GM19328 (cell line): ENCODE results near the gene GREB1L.
"Not testable (repeated sequence)": the region's sequence is repeated elsewhere in the genome, so short reads cannot be mapped to it uniquely, and the experiment has no call there.

Experiments
- ATAC-seq: cut with Tn5 transposase; IDR thresholded peaks from one replicate; pipeline ENCODE4 v1.9.1; 2021; ENCODE audit warnings: mild to moderate bottlenecking, moderate library complexity; ENCODE audit not compliant: unreplicated experiment

GREB1L gene

GRCh38 chr18:21242141-21242779 lies at the start of gene GREB1L:
Gene GREB1L (plus strand): TSS chr18:21242232. CDS start chr18:21383519, 141,287 bp downstream.
- no peak for ATAC-seq

DNA sequence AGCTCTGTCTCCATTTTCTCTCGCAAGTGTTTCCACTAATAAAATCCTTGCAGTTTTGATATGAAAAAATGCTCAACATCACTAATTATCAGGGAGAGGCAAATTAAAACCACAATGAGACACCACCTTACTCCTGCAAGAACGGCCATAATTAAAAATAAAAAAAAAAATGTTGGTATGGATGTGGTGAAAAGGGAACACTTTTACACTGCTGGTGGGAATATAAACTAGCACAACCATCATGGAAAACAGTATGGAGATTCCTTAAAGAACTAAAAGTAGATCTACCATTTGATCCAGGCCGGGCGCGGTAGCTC lies 49.8 kb upstream of the GREB1L start:
- no peak for ATAC-seq

DNA sequence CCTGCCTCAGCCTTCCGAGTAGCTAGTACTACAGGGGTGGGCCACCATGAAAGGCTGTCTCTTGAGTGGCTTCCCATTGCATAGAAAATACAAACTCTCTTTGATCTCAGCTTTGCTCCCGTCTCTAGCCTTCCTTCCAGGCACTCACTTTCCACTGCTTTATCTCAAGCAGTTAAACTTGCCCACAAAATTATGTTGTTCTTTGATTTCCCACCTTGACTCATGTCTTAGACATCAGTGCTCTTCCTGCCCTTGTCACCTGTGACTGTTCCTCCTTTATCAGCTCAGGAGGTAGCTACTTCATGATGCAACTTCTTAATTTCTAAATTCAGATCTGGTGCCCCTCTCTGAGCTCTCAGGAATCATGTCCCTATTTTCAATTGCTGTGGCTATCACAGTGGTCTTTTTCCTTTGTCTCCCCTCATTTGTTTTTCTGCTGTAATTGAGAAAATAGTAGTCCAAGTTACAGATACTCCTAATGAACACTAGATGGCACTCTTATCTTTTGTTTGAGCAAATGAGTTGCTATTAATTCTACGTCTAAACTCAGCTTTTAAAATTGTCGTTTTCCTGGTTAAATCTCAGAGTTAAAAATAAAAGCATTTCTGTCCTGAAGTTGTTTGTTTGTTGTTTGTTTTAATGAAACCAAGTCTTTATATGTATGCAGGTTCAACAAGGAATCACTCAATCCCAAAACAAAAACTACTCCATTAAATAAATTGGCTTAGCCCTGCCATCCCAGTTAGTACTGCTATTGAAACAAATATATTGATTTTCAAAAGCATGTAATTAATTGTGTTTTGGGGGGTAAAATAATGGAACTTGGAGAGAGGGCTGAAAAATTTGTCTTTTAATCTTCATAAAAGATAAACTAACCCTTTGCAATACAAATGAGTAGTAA lies 46.9 kb upstream of the GREB1L start:
- ATAC-seq: no peak

GRCh38 chr18:21196426-21196825 lies 45.6 kb upstream of the GREB1L start:
- no peak for ATAC-seq

- ATAC-seq: no peak
These were observed 38.9 kb upstream of the GREB1L start for GRCh38 chr18:21203126-21203525.

- no peak for ATAC-seq
These were observed 38.3 kb upstream of the GREB1L start for GRCh38 chr18:21203542-21204241.

GRCh38 chr18:21205695-21206094 lies 36.3 kb upstream of the GREB1L start:
- no peak for ATAC-seq

DNA sequence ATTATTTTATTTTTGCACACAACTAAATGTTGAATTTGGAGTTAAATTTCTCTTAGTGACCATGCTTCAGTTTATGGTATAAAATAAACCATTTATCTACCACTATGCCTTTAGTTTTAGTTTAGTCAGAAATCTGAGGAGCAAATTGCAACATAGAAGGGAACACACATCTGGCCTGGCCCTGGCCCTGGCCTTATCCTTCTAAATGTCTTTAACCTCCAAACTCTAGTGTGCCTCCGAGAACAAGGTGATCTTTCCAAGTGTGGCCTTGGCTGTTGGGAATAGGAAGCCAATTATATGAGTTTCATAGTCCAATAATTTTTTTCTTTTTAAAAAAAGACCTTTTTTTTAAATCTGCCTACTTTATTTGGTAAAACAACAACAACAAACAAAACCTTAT lies 31.8 kb upstream of the GREB1L start:
- no peak for ATAC-seq

DNA sequence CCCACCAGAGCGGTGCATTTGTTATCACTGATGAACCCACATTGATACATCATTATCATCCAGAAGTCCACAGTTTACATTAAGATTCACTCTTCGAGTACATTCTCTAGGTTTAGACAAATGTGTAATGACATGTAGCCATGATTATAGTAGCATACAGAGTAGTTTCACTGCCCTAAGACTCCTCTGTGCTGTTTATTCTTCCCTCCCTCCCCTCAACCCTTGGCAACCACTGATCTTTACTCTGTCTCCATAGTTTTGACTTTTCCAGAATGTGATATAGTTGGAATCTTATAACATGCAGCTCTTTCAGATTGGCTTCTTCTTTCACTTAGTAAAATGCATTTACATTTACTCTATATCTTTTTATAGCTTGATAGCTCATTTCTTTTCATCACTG lies 31.2 kb upstream of the GREB1L start:
- ATAC-seq: no peak

GRCh38 chr18:21214409-21214808 lies 27.6 kb upstream of the GREB1L start:
- ATAC-seq: not testable (repeated sequence)

GRCh38 chr18:21215490-21215889 lies 26.5 kb upstream of the GREB1L start:
- ATAC-seq: no peak

GRCh38 chr18:21218862-21219261 lies 23.2 kb upstream of the GREB1L start:
- ATAC-seq: no peak

DNA sequence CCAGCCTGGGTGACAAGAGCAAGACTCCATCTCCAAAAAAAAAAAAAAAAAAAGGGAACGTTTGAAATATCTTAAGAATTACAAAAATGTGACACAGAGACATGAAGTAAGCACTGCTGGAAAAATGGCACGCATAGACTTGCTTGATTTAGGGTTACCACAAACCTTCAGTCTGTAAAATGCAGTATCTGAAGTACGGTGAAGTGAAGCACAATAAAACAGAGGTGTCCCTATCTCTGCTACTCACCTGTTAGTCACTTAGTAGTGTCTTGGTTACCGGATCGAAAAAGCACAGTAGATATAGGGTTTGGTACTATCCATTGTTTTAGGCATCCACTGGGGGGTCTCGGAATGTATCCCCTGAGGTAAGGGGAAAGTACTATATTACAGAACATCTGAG lies 11.6 kb upstream of the GREB1L start:
- no peak for ATAC-seq

DNA sequence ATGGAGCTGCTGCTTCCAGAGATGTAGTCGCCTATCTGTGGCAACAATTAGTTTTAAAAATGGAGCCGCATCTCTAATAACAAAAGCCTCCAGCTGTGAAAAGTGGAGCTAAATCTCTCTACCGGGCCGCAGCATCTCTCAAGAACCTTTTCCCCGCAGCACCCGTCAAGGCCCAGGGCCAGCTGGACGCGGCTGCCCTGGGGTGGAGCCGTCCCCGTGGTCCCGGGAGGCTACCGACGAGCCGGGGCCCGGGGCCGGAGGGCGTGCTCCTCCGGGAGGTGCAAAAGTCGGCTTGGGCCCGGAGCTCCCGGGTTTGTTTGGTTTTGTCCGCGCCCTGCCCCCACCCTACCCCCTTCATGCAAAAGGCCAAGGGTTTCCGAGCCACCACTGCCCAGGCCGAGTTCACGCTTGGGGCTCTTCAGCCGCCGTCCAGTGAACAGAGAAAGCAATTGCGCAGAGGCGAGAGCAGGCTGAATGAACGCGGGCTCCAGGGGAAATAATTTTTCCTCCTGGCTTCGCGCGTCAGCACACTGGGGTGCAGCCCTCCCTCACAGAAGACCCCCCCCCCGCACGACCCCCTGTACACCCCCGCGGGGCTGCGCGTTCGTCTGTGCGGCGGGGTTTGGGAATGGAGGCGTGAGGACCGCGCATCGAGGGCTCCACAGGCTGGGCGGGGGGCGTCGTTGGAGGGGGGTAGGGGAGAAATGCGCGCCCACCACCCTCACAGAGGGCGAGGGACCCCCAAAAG lies 557 bp upstream of the GREB1L start:
- ATAC-seq: no peak

GRCh38 chr18:21242780-21243401 lies 859 bp downstream of the GREB1L start:
- no peak for ATAC-seq

- ATAC-seq: no peak
These were observed 12.5 kb downstream of the GREB1L start for GRCh38 chr18:21254576-21254975.

- ATAC-seq: no peak
These were observed 13.2 kb downstream of the GREB1L start for GRCh38 chr18:21255211-21255610.

DNA sequence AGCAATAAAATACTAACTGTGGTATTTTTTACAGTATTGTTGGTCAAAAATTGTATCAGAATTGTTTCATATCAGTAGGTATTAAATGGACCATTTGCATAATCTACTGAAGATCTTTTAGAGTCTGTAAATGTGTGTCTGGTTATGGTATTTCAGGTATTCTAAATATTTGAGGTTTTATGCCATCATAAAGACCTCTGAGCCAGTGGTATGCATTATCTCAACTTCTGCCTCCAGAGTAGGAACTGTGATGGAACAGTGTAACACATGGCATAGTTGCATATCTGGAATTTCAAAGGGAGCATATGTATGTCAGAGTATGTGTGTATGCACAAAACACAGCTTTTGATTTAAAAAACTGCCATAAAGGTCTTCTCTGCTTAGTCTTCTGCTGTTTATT lies 15.4 kb downstream of the GREB1L start:
- no peak for ATAC-seq

DNA sequence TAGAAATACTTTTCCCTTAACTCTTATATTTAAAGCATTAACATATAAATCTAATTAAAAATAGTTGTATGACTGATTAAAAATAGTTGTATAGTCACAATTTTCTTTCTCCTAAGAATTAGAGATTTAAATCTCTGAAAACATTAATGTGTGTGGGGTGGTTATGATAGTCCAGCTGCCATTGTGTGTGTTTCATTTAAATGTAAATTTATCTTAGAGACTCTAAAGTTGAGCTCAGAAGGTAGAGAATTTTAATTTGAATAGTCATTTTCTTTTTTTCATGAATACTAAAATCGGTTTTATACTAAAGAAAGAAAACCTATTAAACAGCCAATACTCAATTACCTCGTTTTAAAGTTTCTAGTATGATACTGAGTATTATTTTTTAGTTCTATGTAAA lies 18.6 kb downstream of the GREB1L start:
- no peak for ATAC-seq

DNA sequence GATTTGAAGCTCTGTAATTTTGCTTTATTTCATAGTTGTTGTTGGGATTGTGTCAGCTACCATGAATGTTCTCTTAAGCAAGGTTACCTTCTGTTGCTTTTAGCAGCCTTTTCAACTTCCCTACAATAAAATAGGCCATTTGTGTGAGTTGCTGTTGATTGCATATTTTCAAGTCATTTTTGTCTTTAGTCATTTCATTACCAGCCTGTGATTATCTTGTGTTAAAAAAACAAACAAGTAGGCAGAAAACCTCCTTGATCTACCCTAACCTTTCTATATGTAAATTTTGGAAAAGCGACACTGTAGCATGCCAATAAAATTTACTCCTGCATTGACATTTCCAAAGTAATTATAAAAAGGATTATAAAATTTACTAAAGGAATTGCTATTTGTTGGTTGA lies 19.3 kb downstream of the GREB1L start:
- ATAC-seq: no peak

DNA sequence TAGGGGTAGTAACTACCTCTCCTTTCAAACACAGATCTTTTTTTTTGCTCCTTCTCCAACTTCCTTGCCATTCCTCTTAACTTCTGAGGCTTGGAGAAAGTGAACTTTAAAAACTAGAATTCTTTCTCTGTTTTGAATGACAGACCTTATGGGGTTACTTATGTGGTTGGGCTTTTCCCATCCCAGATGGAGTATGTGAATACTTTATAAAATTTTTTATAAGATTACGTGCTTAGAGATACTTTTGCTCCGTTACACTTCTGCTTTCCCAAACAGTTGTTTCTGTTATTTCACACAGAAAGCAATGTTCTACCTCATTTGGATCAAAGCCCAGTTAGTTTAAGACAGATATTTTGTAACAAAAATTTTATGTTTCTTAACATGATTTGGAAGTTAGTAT lies 20.2 kb downstream of the GREB1L start:
- no peak for ATAC-seq
